HepG2 (cell line): ENCODE measurements around the gene SNX11. TPM values are rescaled to one million over a fixed set of nuclear protein-coding genes. Genes with fewer than 3 reads are reported as not detected.

Source experiments
- ARHGAP35 ChIP-seq: sonication (generic); formaldehyde crosslinking; IDR thresholded peaks from 2 replicates; pipeline ENCODE4 v1.9.0; 2022; ENCODE audit warnings: mild to moderate bottlenecking, inconsistent platforms, moderate library complexity, missing genetic modification reagents, borderline replicate concordance
- FOSL2 ChIP-seq: sonication (generic); formaldehyde crosslinking; IDR thresholded peaks from 2 replicates; pipeline ENCODE4 v1.4.0; 2020; ENCODE audit warnings: missing genetic modification reagents
- GPBP1L1 ChIP-seq: sonication (generic); formaldehyde crosslinking; IDR thresholded peaks from 2 replicates; pipeline ENCODE4 v1.5.0; 2020; ENCODE audit warnings: mild to moderate bottlenecking, missing genetic modification reagents
- HNF1B ChIP-seq: sonication (generic); formaldehyde crosslinking; IDR thresholded peaks from 2 replicates; pipeline ENCODE4 v1.5.1; 2020; ENCODE audit warnings: mild to moderate bottlenecking, moderate library complexity, missing genetic modification reagents
- HOXA5 ChIP-seq: sonication (generic); formaldehyde crosslinking; IDR thresholded peaks from 2 replicates; pipeline ENCODE4 v1.4.0; 2020; ENCODE audit warnings: missing genetic modification reagents
- ISX ChIP-seq: sonication (generic); formaldehyde crosslinking; conservative IDR thresholded peaks from 2 replicates; pipeline ENCODE4 v1.5.0; 2020; ENCODE audit warnings: missing genetic modification reagents
- SOX6 ChIP-seq, 2 experiments: fragments of 450-650 bp in 1 of 2; sonication (generic) in 1 of 2; formaldehyde crosslinking in 1 of 2; IDR thresholded peaks; 2 replicates each; pipeline versions ENCODE4 v1.4.0 to v1.6.1; 2017 to 2020; ENCODE audit warnings: antibody characterized with exemption in 1 of 2, mild to moderate bottlenecking in 1 of 2, missing genetic modification reagents in 1 of 2
- ZFX ChIP-seq: sonication (generic); formaldehyde crosslinking; IDR thresholded peaks from 2 replicates; pipeline ENCODE4 v1.4.0; 2020; ENCODE audit warnings: mild to moderate bottlenecking, low read depth, missing genetic modification reagents, moderate library complexity
- ZNF10 ChIP-seq: sonication (generic); formaldehyde crosslinking; IDR thresholded peaks from 2 replicates; pipeline ENCODE4 v1.4.0; 2020; ENCODE audit warnings: mild to moderate bottlenecking, low read depth, missing genetic modification reagents, borderline replicate concordance
- ZNF18 ChIP-seq: sonication (generic); formaldehyde crosslinking; IDR thresholded peaks from 2 replicates; pipeline ENCODE4 v1.8.0; 2022; ENCODE audit warnings: mild to moderate bottlenecking, missing genetic modification reagents; ENCODE audit not compliant: insufficient replicate concordance
- ZNF232 ChIP-seq: sonication (generic); formaldehyde crosslinking; IDR thresholded peaks from 2 replicates; pipeline ENCODE4 v1.4.0; 2020; ENCODE audit warnings: missing genetic modification reagents, borderline replicate concordance
- ZNF234 ChIP-seq: sonication (generic); formaldehyde crosslinking; conservative IDR thresholded peaks from 2 replicates; pipeline ENCODE4 v1.5.1; 2020; ENCODE audit warnings: mild to moderate bottlenecking, missing genetic modification reagents
- ZNF501 ChIP-seq: sonication (generic); formaldehyde crosslinking; IDR thresholded peaks from 2 replicates; pipeline ENCODE4 v1.5.1; 2020; ENCODE audit warnings: mild to moderate bottlenecking, moderate library complexity, missing genetic modification reagents
- ZNF503 ChIP-seq: sonication (generic); formaldehyde crosslinking; IDR thresholded peaks from 2 replicates; pipeline ENCODE4 v1.4.0; 2020; ENCODE audit warnings: missing genetic modification reagents
- ZNF629 ChIP-seq: sonication (generic); formaldehyde crosslinking; conservative IDR thresholded peaks from 2 replicates; pipeline ENCODE4 v1.5.0; 2020; ENCODE audit warnings: missing genetic modification reagents
- ZNF691 ChIP-seq: sonication (generic); formaldehyde crosslinking; IDR thresholded peaks from 2 replicates; pipeline ENCODE4 v1.4.0; 2020; ENCODE audit warnings: missing genetic modification reagents, low read depth, mild to moderate bottlenecking, borderline replicate concordance
- polyA plus RNA-seq, 8 experiments: library from polyadenylated mRNA; depleted of rRNA in 3 of 8; stranded (reverse) in 7 of 8; unstranded in 1 of 8; fragments of >200 nt; fragmentation: Illumina TruSeq in 4 of 8; extraction: Trizol in 4 of 8; gene quantifications; 2 replicates each; pipeline versions ENCODE4 v1.2.1 to v1.2.3, GENCODE V29; 2011 to 2016; ENCODE audit warnings: low read depth in 4 of 8, missing spikeins in 1 of 8, mixed read lengths in 1 of 8; ENCODE audit not compliant: insufficient read depth in 1 of 8
- total RNA-seq, 5 experiments: library from RNA; depleted of rRNA; stranded (reverse); fragments of >200 nt; fragmentation: Illumina TruSeq; extraction: Trizol; gene quantifications; 2 replicates each; pipeline ENCODE4 v1.2.3, GENCODE V29; 2016; ENCODE audit warnings: low read depth in 1 of 5
- TF ChIP-seq, protein P1 (sequence below): sonication (generic); formaldehyde crosslinking; IDR thresholded peaks from 2 replicates; pipeline ENCODE4 v1.4.0; 2020; ENCODE audit warnings: missing genetic modification reagents

Gene SNX11
- total and polyA plus RNA-seq, 2 of the 13 experiments (the other 11 are each of a cell fraction or from before 2014, with no cell fraction given) = 12.9 to 14.0 TPM

GRCh38 chr17:48162946-48163506 is 55.5 kb downstream of the SNX11 start (continued):
- peak; percentile 67 for TF ChIP-seq FOSL2 (CRISPR knock-in tag)
- TF ChIP-seq ZNF18 = peak; percentile 45
- no peak for TF ChIP-seq GPBP1L1
- peak; percentile 21; the same call in 1 of the 2 replicates for TF ChIP-seq ZFX
- TF ChIP-seq ZNF629 (CRISPR knock-in tag) = 0 out of 2 replicates have a peak, but pooled peaks have one; percentile 9
- TF ChIP-seq, protein P1, sequence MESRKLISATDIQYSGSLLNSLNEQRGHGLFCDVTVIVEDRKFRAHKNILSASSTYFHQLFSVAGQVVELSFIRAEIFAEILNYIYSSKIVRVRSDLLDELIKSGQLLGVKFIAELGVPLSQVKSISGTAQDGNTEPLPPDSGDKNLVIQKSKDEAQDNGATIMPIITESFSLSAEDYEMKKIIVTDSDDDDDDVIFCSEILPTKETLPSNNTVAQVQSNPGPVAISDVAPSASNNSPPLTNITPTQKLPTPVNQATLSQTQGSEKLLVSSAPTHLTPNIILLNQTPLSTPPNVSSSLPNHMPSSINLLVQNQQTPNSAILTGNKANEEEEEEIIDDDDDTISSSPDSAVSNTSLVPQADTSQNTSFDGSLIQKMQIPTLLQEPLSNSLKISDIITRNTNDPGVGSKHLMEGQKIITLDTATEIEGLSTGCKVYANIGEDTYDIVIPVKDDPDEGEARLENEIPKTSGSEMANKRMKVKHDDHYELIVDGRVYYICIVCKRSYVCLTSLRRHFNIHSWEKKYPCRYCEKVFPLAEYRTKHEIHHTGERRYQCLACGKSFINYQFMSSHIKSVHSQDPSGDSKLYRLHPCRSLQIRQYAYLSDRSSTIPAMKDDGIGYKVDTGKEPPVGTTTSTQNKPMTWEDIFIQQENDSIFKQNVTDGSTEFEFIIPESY = no peak
- TF ChIP-seq ZNF234 (CRISPR knock-in tag) = no peak
- TF ChIP-seq HNF1B = peak; percentile 51; the same call in 1 of the 2 replicates
- 0 out of 2 replicates have a peak, but pooled peaks have one; percentile 39 for TF ChIP-seq HOXA5
- no peak for TF ChIP-seq ZNF10 (CRISPR knock-in tag)
- peak; percentile 5; the same call in 1 of the 2 replicates for TF ChIP-seq ZNF501
- peak; percentile 46; the same call in 1 of the 2 replicates for TF ChIP-seq ZNF232 (CRISPR knock-in tag)
- TF ChIP-seq ZNF503 (CRISPR knock-in tag) = 0 out of 2 replicates have a peak, but pooled peaks have one; percentile 25
- 0 out of 2 replicates have a peak, but pooled peaks have one; percentile 26 for TF ChIP-seq ISX (CRISPR knock-in tag)
- no peak for TF ChIP-seq ARHGAP35 (CRISPR knock-in tag)
- TF ChIP-seq ZNF691 (CRISPR knock-in tag) = no peak
- TF ChIP-seq SOX6 (IDR thresholded peaks at IDR 0.05) = no peak
- TF ChIP-seq SOX6 (CRISPR knock-in tag; IDR thresholded peaks at IDR 0.05) = peak; percentile 55; the same call in 1 of the 2 replicates
